Peyer's patch (tissue), 4 donors: Measurements from ENCODE around the gene EXD3. TPM values are rescaled to one million over a fixed set of nuclear protein-coding genes. Genes with fewer than 3 reads are reported as not detected.
A peak's percentile ranks its signal among the peaks of the same experiment; 100 is the strongest.

Experiments used
- DNase-seq, 3 donors: peaks; one replicate each; pipeline ENCODE4 v3.0.0-alpha.2; 2017 to 2019
- H3K27ac ChIP-seq, 4 donors: fragments of 200-600 bp; sonication (generic); one replicate each; pipeline ENCODE4 v1.5.1; 2016 to 2019
- H3K27me3 ChIP-seq, 2 donors: fragments of 200-600 bp; sonication (generic); one replicate each; pipeline ENCODE4 v1.5.1; 2019
- H3K36me3 ChIP-seq, 3 donors: fragments of 200-600 bp; sonication (generic); one replicate each; pipeline ENCODE4 v1.5.1; 2016 to 2019
- H3K4me1 ChIP-seq, 4 donors: fragments of 200-600 bp; sonication (generic); one replicate each; pipeline ENCODE4 v1.5.1; 2016 to 2019
- H3K4me3 ChIP-seq, 4 donors: fragments of 200-600 bp; sonication (generic); 1 replicate in 3 of 4; 2 replicates in 1 of 4; pipeline ENCODE4 v1.5.1; 2016 to 2019; ENCODE audit warnings: mild to moderate bottlenecking in 1 of 4
- H3K9me3 ChIP-seq, 4 donors: fragments of 200-600 bp; sonication (generic); one replicate each; pipeline ENCODE4 v1.5.1; 2016 to 2019; ENCODE audit warnings: mild to moderate bottlenecking in 1 of 4
- POLR2A ChIP-seq, 2 donors: fragments of 450-650 bp; IDR thresholded peaks; one replicate each; pipeline ENCODE4 v1.5.1; 2017; ENCODE audit warnings: antibody characterized with exemption in 2 of 2, mild to moderate bottlenecking in 2 of 2, moderate library complexity in 2 of 2
- total RNA-seq, 4 donors: library from RNA; depleted of rRNA; stranded (reverse); fragments of >200 nt; gene quantifications; one replicate each; pipeline ENCODE4 v1.1.0, GENCODE V29; 2016
- TF ChIP-seq, protein P1 (sequence below), 6 experiments: fragments of 450-650 bp in 4 of 6; fragments of 200-600 bp in 2 of 6; sonication (generic) in 1 of 6; IDR thresholded peaks; one replicate each; pipeline ENCODE4 v1.5.1; 2017 to 2019; ENCODE audit warnings: antibody characterized with exemption in 6 of 6, mild to moderate bottlenecking in 3 of 6, moderate library complexity in 1 of 6

The EXD3 gene
- total RNA-seq, 4 donors from 2014 or later: 38.7 to 82.4 (median 61.6) TPM

DNA sequence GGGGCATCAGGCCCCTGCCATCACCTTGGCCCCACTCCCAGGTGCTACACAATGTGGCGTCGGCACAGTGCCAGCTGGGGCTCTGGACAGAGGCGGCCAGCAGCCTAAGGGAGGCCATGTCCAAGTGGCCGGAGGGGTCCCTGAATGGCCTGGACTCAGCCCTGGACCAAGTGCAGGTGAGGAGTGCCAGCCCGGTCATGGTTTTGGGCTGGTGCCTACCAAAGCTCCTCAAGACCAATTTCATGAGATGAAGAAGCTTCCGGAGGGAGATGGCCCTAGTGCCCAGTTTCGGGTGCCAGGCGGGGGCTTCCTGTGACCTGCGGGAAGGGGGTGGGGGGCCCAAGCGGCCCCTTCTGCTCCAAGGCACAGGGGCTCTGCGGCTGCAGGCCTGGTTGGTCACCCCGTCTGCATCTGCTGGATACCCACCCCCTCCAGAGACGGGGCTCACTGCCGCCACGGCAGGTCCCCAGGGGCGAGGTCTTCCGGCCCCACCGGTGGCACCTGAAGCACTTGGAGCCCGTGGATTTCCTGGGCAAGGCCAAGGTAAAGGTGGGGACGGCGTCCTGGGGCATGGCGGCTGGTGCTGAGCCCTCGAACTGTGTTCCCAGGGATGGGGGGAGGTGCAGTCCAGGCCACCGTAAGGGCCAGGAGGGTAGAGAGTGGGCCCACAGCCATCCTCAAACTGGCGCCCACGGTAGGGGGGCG lies 6.0 kb upstream of the EXD3 start:
- no peak overlapping the region for H3K27ac ChIP-seq
- peak in 1 of 3 donors; percentile 48 for DNase-seq
- TF ChIP-seq, protein P1, sequence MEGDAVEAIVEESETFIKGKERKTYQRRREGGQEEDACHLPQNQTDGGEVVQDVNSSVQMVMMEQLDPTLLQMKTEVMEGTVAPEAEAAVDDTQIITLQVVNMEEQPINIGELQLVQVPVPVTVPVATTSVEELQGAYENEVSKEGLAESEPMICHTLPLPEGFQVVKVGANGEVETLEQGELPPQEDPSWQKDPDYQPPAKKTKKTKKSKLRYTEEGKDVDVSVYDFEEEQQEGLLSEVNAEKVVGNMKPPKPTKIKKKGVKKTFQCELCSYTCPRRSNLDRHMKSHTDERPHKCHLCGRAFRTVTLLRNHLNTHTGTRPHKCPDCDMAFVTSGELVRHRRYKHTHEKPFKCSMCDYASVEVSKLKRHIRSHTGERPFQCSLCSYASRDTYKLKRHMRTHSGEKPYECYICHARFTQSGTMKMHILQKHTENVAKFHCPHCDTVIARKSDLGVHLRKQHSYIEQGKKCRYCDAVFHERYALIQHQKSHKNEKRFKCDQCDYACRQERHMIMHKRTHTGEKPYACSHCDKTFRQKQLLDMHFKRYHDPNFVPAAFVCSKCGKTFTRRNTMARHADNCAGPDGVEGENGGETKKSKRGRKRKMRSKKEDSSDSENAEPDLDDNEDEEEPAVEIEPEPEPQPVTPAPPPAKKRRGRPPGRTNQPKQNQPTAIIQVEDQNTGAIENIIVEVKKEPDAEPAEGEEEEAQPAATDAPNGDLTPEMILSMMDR (IDR thresholded peaks at IDR 0.05): no peak
- TF ChIP-seq POLR2A (IDR thresholded peaks at IDR 0.05): no peak
- no peaks in the 10 kb centered on the region for H3K9me3 ChIP-seq
- H3K27me3 ChIP-seq: no peaks in the 10 kb centered on the region
- peaks cover 0 to 23% (median 5%) of the 10 kb centered on the region in 4 donors for H3K4me1 ChIP-seq
- no peak overlapping the region for H3K4me3 ChIP-seq
- H3K36me3 ChIP-seq: no peaks in the 10 kb centered on the region

DNA sequence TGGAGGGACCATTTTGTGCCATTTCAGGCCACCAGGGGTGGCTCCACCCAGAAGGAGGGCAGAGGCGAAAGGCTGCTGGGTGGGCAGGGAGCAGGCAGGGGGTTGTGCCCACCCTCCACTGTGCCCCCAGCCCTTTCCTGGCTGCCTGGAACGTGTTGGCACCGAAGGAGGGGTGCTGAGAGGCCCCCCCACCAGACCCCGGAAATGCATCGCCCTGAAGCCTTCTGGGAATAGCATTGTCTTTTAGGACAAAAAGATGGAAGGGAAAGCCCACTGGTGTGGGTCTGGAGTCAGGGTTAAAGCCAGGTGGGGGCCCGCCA lies 5.3 kb upstream of the EXD3 start:
- Histone ChIP-seq H3K27me3 (no peaks in the 10 kb centered on the region), H3K36me3 (no peaks in the 10 kb centered on the region), H3K9me3 (no peaks in the 10 kb centered on the region), H3K27ac (no peak overlapping the region), H3K4me1 (peaks cover 0 to 30% (median 9%) of the 10 kb centered on the region in 4 donors), H3K4me3 (no peak overlapping the region)
- TF ChIP-seq, protein P1 (IDR thresholded peaks at IDR 0.05): no peak
- TF ChIP-seq POLR2A (IDR thresholded peaks at IDR 0.05): no peak
- DNase-seq: no peak

DNA sequence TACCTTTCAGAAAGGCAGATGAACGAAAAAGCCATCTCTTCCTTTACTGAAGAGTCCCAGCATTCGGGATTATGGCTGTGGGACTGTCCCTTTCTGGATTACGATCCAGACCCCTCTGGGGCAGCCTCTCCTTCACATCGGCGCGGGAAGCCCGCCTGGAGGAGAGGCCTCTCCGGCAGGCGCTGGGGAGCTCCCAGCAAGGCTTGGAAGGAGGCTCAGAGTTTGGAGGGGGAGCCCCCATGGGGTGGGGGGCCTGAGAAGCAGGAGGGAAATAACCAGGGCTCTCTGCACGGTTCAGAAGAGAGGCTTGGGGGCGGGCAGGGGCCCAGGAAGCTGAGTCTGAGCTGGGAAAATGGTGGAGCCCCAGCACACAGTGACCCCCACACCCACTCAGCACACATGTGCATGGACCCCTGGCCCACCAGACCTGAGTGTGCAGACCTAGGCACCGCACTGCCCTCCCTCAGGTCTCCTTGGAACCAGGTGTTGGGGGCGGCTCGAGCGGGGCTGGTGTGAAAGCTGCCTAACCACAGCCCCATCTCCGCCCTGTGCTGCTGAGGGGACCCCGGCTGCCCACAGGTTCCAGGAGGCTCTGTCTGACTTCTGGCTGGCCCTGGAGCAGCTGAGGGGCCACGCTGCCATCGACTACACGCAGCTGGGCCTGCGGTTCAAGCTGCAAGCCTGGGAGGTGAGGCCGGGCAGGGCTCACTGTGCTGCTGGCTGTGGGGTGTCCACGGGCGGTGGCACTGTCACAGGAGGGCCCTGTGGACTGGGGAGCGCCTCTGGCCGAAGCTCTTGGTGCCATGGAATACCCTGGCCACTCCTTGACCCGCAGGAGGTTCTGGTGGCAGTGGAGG lies 4.7 kb upstream of the EXD3 start:
- H3K27me3 ChIP-seq: no peaks in the 10 kb centered on the region
- TF ChIP-seq, protein P1 (IDR thresholded peaks at IDR 0.05): peak in 1 of 6 experiments; percentile 10
- TF ChIP-seq POLR2A (IDR thresholded peaks at IDR 0.05): no peak
- no peak overlapping the region for H3K4me3 ChIP-seq
- H3K4me1 ChIP-seq: peaks cover 0 to 30% (median 9%) of the 10 kb centered on the region in 4 donors
- no peak for DNase-seq
- no peaks in the 10 kb centered on the region for H3K9me3 ChIP-seq
- no peak overlapping the region for H3K27ac ChIP-seq
- H3K36me3 ChIP-seq: no peaks in the 10 kb centered on the region

DNA sequence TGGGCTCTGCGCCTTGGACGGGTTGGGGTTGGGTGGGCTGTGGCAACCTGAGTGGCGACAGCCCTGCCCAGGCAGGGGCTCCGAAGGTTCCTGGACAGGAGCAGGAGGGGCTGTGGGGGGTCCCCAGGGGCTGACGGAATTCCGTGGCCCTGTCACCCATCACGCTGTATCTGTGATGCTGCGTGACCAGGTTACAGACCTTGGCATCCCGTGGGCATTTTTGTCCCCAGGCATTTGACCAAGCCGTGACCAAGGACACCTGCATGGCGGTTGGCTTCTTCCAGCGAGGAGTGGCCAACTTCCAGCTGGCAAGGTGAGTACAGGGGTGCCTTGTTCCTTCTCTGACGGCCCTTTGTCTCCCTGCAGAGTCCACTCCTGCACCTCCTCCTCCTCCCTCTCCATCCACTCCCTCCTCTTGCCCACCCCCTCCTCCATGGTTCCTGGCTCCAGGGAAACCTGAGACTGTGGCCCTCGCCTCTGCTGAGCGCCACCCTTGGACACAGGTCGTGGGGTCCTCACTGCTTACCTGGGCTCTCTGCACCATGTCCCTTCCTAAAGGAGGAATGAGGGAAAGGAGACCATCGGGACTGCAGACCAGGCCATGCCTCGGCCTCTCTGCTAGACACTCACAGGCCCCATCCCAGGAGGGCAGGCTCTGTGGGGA lies 3.2 kb upstream of the EXD3 start:
- peaks cover 0 to 36% (median 16%) of the 10 kb centered on the region in 4 donors for H3K4me1 ChIP-seq
- TF ChIP-seq, protein P1 (IDR thresholded peaks at IDR 0.05): no peak
- TF ChIP-seq POLR2A (IDR thresholded peaks at IDR 0.05): no peak
- H3K4me3 ChIP-seq: no peak overlapping the region
- no peak overlapping the region for H3K27ac ChIP-seq
- peak in 1 of 3 donors; percentile 48 for DNase-seq
- H3K27me3 ChIP-seq: no peaks in the 10 kb centered on the region
- no peaks in the 10 kb centered on the region for H3K9me3 ChIP-seq
- no peaks in the 10 kb centered on the region for H3K36me3 ChIP-seq

DNA sequence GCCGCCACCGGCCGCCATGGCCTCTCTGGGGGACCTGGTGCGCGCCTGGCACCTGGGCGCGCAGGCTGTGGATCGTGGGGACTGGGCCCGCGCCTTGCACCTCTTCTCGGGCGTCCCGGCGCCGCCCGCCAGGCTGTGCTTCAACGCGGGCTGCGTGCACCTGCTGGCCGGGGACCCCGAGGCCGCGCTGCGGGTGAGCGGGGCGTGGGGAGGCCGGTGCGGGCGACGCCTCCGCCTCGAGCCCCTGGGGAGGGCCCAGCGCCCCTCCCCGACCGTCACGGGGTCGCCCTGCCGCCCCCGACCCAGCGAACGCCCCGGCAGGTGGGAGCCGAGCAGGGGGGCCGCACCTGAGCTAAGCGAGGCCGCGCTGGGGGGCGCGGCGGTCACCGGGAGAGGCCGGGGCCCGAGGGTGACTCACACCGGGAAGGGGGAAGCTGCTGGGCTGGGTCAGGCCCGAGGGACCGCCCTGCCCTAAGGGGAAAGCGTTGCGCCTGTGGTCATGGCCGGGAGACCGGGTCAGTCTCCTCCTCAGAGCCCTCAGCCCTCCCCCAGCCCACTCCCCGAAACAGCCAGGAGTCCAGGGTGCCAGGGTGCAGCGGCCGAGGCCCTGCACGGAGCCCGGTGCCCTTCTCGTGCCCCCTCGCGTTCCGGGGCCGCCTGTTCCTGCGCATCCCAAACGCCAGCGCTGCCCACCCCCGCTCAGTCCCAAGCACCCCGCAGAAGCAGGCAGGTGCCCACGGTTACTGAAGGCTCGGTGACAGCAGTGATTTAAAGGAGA lies 741 bp upstream of the EXD3 start:
- Histone ChIP-seq H3K27me3 (no peaks in the 10 kb centered on the region), H3K36me3 (no peaks in the 10 kb centered on the region), H3K4me1 (peaks cover 0 to 26% (median 11%) of the 10 kb centered on the region in 4 donors), H3K9me3 (no peaks in the 10 kb centered on the region), H3K27ac (peak overlapping the region; percentile 79 to 97 (median 92)), H3K4me3 (peak overlapping the region; percentile 83 to 99 (median 92))
- DNase-seq: peak in 2 of 3 donors; percentile 77 to 79
- TF ChIP-seq, protein P1 (IDR thresholded peaks at IDR 0.05): no peak
- TF ChIP-seq POLR2A (IDR thresholded peaks at IDR 0.05): peak in 1 of 2 donors; percentile 52
